ENCODE measurements around the gene TSPAN15.
A peak's percentile ranks its signal among the peaks of the same experiment; 100 is the strongest.
"Not testable (repeated sequence)": the region's sequence is repeated elsewhere in the genome, so short reads cannot be mapped to it uniquely, and the experiment has no call there.

The TSPAN15 gene

GRCh38 chr10:69504576-69505250, 53.4 kb downstream of the TSPAN15 start:
- DNase-seq, result no peak

DNA sequence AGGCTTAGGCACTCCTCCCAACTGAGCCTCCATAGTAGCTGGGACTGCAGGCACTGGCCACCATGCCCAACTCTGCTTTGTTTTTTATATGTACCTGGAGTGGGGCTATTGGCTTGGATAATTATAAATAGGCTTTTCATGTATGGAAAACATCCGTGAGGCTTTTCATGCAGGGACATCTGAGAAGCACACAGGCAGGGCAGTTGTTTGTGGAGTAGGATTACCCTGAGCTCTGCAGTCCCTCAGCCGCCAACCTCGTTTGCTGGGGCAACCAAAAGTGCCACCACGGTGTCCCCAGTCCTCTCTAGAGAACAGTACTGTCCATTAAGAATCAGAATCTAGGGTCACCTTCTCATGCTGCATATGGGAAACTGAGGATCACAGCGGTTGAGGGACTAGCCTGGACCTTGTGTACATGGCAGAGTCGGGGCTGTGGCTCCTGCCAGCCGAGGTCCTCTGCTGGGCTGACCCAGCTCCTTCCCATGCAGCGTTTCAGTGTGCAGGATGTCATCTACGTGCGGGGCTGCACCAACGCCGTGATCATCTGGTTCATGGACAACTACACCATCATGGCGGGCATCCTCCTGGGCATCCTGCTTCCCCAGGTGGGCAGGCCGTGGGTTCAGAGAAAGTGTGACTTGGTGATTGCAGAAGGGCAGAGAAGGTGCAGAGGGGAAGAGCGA, 54.5 kb downstream of the TSPAN15 start:
- DNase-seq, result no peak

DNA sequence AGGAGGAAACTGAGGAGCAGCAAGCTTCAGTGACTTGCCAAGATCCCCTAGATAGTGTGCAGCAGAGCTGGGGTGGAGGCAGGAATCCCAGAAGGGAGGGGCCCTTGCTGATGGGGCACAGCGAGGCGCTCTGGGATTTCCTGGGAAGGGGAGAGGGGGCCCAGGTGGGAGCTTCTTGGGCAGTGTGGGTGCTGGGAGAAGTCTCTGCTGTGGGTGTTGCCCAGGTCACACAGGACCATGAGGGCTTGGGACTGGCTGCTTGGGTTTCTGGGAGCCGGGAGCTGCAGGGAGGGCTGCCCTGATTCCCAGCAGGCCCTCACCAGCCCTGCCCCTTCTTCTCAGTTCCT, 55.2 kb downstream of the TSPAN15 start:
- DNase-seq, result no peak

GRCh38 chr10:69506834-69507713, 55.8 kb downstream of the TSPAN15 start:
- no peak for DNase-seq

GRCh38 chr10:69508738-69509340, 57.6 kb downstream of the TSPAN15 start:
- DNase-seq, result no peak

GRCh38 chr10:69512901-69513300, 61.6 kb downstream of the TSPAN15 start:
- DNase-seq, result no peak

- DNase-seq, result no peak
Measured at GRCh38 chr10:69513617-69514016, 62.4 kb downstream of the TSPAN15 start.

GRCh38 chr10:69515699-69516259, 64.5 kb downstream of the TSPAN15 start:
- DNase-seq, result peak; percentile 85

DNA sequence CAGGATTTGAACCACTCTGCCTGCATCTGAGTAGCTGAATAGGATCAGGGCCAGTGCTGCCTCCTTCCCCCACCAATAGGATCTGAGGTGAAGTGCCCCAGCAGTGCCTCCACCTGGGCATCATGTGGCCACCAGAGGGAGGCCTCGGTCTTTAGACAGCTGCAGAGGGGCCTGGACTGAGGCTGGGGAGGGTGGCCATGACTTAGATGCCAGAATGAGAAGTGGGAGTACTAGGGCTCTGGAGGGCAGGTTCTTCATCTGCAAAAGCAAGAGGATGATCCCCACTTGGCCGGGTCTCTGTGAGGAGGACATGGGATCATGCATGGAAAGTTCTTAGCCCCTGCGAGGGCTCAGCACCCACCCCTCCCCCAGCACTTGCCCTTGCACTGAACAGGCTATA, 65.1 kb downstream of the TSPAN15 start:
- peak; percentile 58 for DNase-seq

GRCh38 chr10:69516796-69517195, 65.5 kb downstream of the TSPAN15 start:
- DNase-seq, result no peak

GRCh38 chr10:69517271-69517848, 66.1 kb downstream of the TSPAN15 start:
- no peak for DNase-seq

GRCh38 chr10:69527961-69528360, 76.7 kb downstream of the TSPAN15 start:
- no peak for DNase-seq

- no peak for DNase-seq
Measured at GRCh38 chr10:69533658-69534057, 82.4 kb downstream of the TSPAN15 start.

GRCh38 chr10:69536521-69536920, 85.3 kb downstream of the TSPAN15 start:
- not testable (repeated sequence) for DNase-seq

- no peak for DNase-seq
Measured at GRCh38 chr10:69537449-69537848, 86.2 kb downstream of the TSPAN15 start.

- no peak for DNase-seq
Measured at GRCh38 chr10:69538461-69538860, 87.2 kb downstream of the TSPAN15 start.

- DNase-seq, result no peak
Measured at GRCh38 chr10:69541463-69541862, 90.2 kb downstream of the TSPAN15 start.

DNA sequence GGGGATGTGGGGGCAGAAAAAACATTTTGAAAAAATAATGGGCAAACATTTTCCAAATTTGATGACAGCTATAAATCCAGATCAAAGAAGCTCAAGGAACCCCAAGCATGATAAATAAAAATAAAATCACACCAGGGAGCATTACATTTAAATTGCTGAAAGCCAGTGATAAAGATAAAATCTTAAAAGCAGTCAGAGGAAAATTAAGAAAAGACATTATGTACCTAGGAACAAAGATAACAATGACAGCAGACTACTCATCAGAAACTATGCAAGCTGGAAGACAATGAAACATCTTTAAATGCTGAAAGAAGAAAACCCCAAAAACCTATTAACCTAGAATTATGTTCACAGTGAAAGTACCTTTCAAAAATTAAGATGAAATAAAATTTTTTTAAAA, 98.7 kb downstream of the TSPAN15 start:
- no peak for DNase-seq

- DNase-seq, result no peak
Measured at GRCh38 chr10:69552268-69552667, 101.0 kb downstream of the TSPAN15 start.

GRCh38 chr10:69553328-69553727, 102.1 kb downstream of the TSPAN15 start:
- no peak for DNase-seq

DNA sequence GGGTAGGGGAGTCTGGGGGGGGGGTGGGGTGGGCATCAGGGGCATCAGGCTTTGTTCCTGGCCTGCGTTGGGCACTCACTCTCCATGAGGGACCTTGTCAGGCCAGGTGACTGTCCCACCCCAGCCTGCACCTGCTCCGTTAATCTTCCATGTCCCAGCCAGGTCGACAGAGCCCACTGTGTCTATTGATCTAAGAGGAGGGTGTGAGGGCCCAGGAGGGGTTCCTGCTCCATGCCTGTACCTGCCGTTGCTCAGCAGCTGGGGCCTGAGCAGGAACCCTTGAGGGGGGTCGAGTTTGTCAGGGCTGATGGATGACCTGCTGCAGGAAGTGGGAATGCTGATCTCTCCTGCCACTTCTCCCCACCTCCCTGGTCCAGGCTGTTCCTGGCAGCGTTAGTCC, 103.3 kb downstream of the TSPAN15 start:
- no peak for DNase-seq
